ENCODE results near the gene ACACA.

Gene ACACA

GRCh38 chr17:37359682-37360188 is 46.9 kb downstream of the ACACA start:
- Histone ChIP-seq H3K9me3 (ENCODE audit: control insufficient read depth, insufficient read depth, low read depth, low read length) (no peaks in the 10 kb centered on the region), H3K36me3 (ENCODE audit: control insufficient read depth in 2 of 2, insufficient read depth in 1 of 2, low read length in 2 of 2) (no peaks in the 10 kb centered on the region; a peak in 1 of 3 replicates), H3K27ac (ENCODE audit: extremely low read depth, low read depth, low read length) (peak overlapping the region; percentile 87), H3K4me1 (ENCODE audit: control insufficient read depth, insufficient read depth, low read length) (peaks cover 7% of the 10 kb centered on the region), H3K4me3 (ENCODE audit: low read depth, low read length) (peak overlapping the region; percentile 66; the same call in 1 of the 2 replicates)
- CTCF ChIA-PET, result interaction anchor here (0.6 to 3.2 kb wide), 3 partner anchors 13 to 167 kb away, joined by 3 to 41 read pairs (median 4); no protein-coding TSS in a partner anchor
- POLR2A ChIA-PET, result interaction anchor here (0.6 to 1.6 kb wide), 8 partner anchors 8 to 758 kb away, joined by 3 to 9 read pairs (median 4); partner anchors contain the start of genes DUSP14 and MRM1
- TF ChIP-seq TSHZ1 (tag by site-specific recombination; IDR thresholded peaks at IDR 0.05; ENCODE audit: borderline replicate concordance) (no peak), ZNF600 (tag by site-specific recombination; IDR thresholded peaks at IDR 0.05) (peak; percentile 48), BCL11B (tag by site-specific recombination; IDR thresholded peaks at IDR 0.05; ENCODE audit: low read depth) (no peak), ZFP69B (tag by site-specific recombination; IDR thresholded peaks at IDR 0.05) (peak; percentile 77; the same call in 1 of the 2 replicates), ZNF391 (tag by site-specific recombination; IDR thresholded peaks at IDR 0.05; ENCODE audit: borderline replicate concordance, low read depth) (peak; percentile 8; the same call in 1 of the 2 replicates), SP2 (tag by site-specific recombination; IDR thresholded peaks at IDR 0.05) (no peak), SP7 (tag by site-specific recombination; IDR thresholded peaks at IDR 0.05) (peak; percentile 43; the same call in 1 of the 2 replicates), AEBP2 (tag by site-specific recombination; IDR thresholded peaks at IDR 0.05; ENCODE audit: borderline replicate concordance) (no peak)
- TF ChIP-seq, protein P1, sequence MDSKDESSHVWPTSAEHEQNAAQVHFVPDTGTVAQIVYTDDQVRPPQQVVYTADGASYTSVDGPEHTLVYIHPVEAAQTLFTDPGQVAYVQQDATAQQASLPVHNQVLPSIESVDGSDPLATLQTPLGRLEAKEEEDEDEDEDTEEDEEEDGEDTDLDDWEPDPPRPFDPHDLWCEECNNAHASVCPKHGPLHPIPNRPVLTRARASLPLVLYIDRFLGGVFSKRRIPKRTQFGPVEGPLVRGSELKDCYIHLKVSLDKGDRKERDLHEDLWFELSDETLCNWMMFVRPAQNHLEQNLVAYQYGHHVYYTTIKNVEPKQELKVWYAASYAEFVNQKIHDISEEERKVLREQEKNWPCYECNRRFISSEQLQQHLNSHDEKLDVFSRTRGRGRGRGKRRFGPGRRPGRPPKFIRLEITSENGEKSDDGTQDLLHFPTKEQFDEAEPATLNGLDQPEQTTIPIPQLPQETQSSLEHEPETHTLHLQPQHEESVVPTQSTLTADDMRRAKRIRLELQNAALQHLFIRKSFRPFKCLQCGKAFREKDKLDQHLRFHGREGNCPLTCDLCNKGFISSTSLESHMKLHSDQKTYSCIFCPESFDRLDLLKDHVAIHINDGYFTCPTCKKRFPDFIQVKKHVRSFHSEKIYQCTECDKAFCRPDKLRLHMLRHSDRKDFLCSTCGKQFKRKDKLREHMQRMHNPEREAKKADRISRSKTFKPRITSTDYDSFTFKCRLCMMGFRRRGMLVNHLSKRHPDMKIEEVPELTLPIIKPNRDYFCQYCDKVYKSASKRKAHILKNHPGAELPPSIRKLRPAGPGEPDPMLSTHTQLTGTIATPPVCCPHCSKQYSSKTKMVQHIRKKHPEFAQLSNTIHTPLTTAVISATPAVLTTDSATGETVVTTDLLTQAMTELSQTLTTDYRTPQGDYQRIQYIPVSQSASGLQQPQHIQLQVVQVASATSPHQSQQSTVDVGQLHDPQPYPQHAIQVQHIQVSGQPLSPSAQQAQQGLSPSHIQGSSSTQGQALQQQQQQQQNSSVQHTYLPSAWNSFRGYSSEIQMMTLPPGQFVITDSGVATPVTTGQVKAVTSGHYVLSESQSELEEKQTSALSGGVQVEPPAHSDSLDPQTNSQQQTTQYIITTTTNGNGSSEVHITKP (tag by site-specific recombination; IDR thresholded peaks at IDR 0.05), result 0 out of 2 replicates have a peak, but pooled peaks have one; percentile 24
- TF ChIP-seq, protein P2, sequence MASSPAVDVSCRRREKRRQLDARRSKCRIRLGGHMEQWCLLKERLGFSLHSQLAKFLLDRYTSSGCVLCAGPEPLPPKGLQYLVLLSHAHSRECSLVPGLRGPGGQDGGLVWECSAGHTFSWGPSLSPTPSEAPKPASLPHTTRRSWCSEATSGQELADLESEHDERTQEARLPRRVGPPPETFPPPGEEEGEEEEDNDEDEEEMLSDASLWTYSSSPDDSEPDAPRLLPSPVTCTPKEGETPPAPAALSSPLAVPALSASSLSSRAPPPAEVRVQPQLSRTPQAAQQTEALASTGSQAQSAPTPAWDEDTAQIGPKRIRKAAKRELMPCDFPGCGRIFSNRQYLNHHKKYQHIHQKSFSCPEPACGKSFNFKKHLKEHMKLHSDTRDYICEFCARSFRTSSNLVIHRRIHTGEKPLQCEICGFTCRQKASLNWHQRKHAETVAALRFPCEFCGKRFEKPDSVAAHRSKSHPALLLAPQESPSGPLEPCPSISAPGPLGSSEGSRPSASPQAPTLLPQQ (tag by site-specific recombination; IDR thresholded peaks at IDR 0.05), result peak; percentile 72; the same call in 1 of the 2 replicates

GRCh38 chr17:37358830-37359681 is 47.6 kb downstream of the ACACA start:
- no peaks in the 10 kb centered on the region for H3K9me3 ChIP-seq (ENCODE audit: control insufficient read depth, insufficient read depth, low read depth, low read length)
- H3K27ac ChIP-seq (ENCODE audit: extremely low read depth, low read depth, low read length), result peak overlapping the region; percentile 87
- TF ChIP-seq ZNF629 (tag by site-specific recombination; IDR thresholded peaks at IDR 0.05) (peak; percentile 24; the same call in 1 of the 2 replicates), ZSCAN23 (tag by site-specific recombination; IDR thresholded peaks at IDR 0.05) (no peak), YY1 (tag by site-specific recombination; IDR thresholded peaks at IDR 0.05) (peak; percentile 45; the same call in 1 of the 2 replicates), AEBP2 (tag by site-specific recombination; IDR thresholded peaks at IDR 0.05; ENCODE audit: borderline replicate concordance) (no peak), ZNF223 (tag by site-specific recombination; IDR thresholded peaks at IDR 0.05) (0 out of 2 replicates have a peak, but pooled peaks have one; percentile 35), ZNF501 (tag by site-specific recombination; IDR thresholded peaks at IDR 0.05) (peak; percentile 85)

More at GRCh38 chr17:37358830-37359681, 47.6 kb downstream of the ACACA start:
- no peaks in the 10 kb centered on the region; a peak in 1 of 3 replicates for H3K36me3 ChIP-seq (ENCODE audit: control insufficient read depth in 2 of 2, insufficient read depth in 1 of 2, low read length in 2 of 2)
- CTCF ChIA-PET, result interaction anchor here (0.6 to 3.2 kb wide), 6 partner anchors 14 to 448 kb away, joined by 3 to 41 read pairs (median 3); partner anchors contain the start of genes ACACA and TADA2A
- POLR2A ChIA-PET, result interaction anchor here (0.5 to 1.8 kb wide), 20 partner anchors 9 to 757 kb away, joined by 3 to 9 read pairs (median 4); partner anchors contain the start of genes ACACA, DUSP14, MRM1 and TADA2A
- peaks cover 7% of the 10 kb centered on the region for H3K4me1 ChIP-seq (ENCODE audit: control insufficient read depth, insufficient read depth, low read length)
- peak overlapping the region; percentile 66 for H3K4me3 ChIP-seq (ENCODE audit: low read depth, low read length)

Measured in HEK293 (cell line).